ENCODE data around the gene C6orf15. TPM values are rescaled to one million over a fixed set of nuclear protein-coding genes. Genes with fewer than 3 reads are reported as not detected.
A peak's percentile ranks its signal among the peaks of the same experiment; 100 is the strongest.

The C6orf15 gene
- total and polyA plus RNA-seq, 2 donors (not counting 3 experiments of a cell fraction or from before 2014, with no cell fraction given): not detected

DNA sequence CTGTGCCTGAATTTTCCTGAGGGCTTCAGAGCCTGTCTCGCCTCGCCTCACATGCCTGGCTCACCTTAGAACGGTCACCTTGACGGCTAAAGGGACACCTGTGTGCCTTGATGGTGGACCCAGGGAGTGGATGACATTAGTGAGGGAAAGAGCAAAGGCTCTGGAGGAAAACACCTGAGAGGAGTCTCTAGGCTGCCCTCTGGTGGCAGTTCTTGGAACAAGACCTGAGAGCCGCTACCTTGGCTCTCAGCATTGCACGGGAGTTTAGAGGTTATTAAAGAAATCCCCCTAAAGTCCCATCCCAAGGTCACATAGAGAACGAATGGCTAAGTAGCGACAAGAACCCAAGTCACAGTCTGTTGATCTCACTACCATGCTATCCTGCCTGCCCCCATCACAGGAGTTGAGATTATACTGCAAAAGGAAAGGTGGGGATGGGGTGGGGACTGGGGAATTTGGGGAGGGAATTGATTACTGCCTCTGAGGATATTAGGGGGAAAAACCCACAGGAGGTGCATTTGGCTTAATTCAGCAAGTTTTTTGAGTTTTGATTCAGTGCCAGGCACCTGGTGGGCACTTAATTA, 15.8 kb upstream of the C6orf15 start:
- H3K9me1 ChIP-seq (replicated peaks; ENCODE audit: control insufficient read depth, extremely low read depth, insufficient read depth, low read length): no peaks in the 10 kb centered on the region
- H3K4me3 ChIP-seq (replicated peaks in 1 of 3; ENCODE audit: insufficient read depth in 1 of 3, low read depth in 1 of 3, low read length in 3 of 3): no peak overlapping the region
- no peaks in the 10 kb centered on the region for H3K79me2 ChIP-seq (ENCODE audit: control insufficient read depth, insufficient read depth, low read length)
- POLR2A ChIA-PET: no interaction called here
- CTCF ChIA-PET: interaction anchor here (0.7 to 10.6 kb wide), 16 partner anchors 9 to 299 kb away, joined by 3 to 71 read pairs (median 8); partner anchors contain the start of genes PSORS1C1 and VARS2
- H3K27ac ChIP-seq (ENCODE audit: insufficient read depth, low read depth, low read length): no peak overlapping the region
- FAIRE-seq: peak; percentile 94
- H3K27me3 ChIP-seq (ENCODE audit: control insufficient read depth in 2 of 2, insufficient read depth in 2 of 2, low read length in 2 of 2): peaks cover 3 to 6% of the 10 kb centered on the region in 2 experiments
- dilution Hi-C loops (cut with MboI; ENCODE audit: extremely low pct_ligation_motif_present, low sequenced_read_pairs): no loop called here
- peak; percentile 47 for DNase-seq (ENCODE audit: low read depth, low spot score)
- no peak overlapping the region for H3K4me2 ChIP-seq (ENCODE audit: insufficient read depth, low read length)
- no peaks in the 10 kb centered on the region for H3K9me3 ChIP-seq (replicated peaks; ENCODE audit: control insufficient read depth, insufficient read depth, low read length)
- H2AFZ ChIP-seq (ENCODE audit: low read depth, low read length): no peak overlapping the region
- no TSS peak for BruUV-seq (replicated peaks)
- no peak overlapping the region for H3K9ac ChIP-seq (replicated peaks; ENCODE audit: extremely low read depth, insufficient read depth, low read length)
- no peak for TF ChIP-seq POLR2AphosphoS5 (IDR thresholded peaks at IDR 0.05; ENCODE audit: insufficient read depth, low read depth, low read length)
- TF ChIP-seq, protein P1, sequence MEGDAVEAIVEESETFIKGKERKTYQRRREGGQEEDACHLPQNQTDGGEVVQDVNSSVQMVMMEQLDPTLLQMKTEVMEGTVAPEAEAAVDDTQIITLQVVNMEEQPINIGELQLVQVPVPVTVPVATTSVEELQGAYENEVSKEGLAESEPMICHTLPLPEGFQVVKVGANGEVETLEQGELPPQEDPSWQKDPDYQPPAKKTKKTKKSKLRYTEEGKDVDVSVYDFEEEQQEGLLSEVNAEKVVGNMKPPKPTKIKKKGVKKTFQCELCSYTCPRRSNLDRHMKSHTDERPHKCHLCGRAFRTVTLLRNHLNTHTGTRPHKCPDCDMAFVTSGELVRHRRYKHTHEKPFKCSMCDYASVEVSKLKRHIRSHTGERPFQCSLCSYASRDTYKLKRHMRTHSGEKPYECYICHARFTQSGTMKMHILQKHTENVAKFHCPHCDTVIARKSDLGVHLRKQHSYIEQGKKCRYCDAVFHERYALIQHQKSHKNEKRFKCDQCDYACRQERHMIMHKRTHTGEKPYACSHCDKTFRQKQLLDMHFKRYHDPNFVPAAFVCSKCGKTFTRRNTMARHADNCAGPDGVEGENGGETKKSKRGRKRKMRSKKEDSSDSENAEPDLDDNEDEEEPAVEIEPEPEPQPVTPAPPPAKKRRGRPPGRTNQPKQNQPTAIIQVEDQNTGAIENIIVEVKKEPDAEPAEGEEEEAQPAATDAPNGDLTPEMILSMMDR (IDR thresholded peaks at IDR 0.05; ENCODE audit: extremely low read depth in 1 of 2, insufficient read depth in 1 of 2, low read depth in 1 of 2, low read length in 2 of 2): peak; percentile 80 to 89
- TF ChIP-seq POLR2A (IDR thresholded peaks at IDR 0.05; ENCODE audit: low read depth, low read length): no peak
- TF ChIP-seq GATA2 (IDR thresholded peaks at IDR 0.05; ENCODE audit: insufficient read depth, insufficient read length, low read depth, low read length): no peak
- TF ChIP-seq EZH2 (IDR thresholded peaks at IDR 0.05; ENCODE audit: borderline replicate concordance, low read depth, low read length, severe bottlenecking): no peak
- no peak for TF ChIP-seq FOS (IDR thresholded peaks at IDR 0.05; ENCODE audit: borderline replicate concordance, insufficient read depth, low read length)
- no peak for TF ChIP-seq JUN (IDR thresholded peaks at IDR 0.05; ENCODE audit: borderline replicate concordance, insufficient read depth, insufficient read length, low read depth)
- H3K36me3 ChIP-seq (ENCODE audit: control insufficient read depth in 2 of 2, extremely low read depth in 1 of 2, insufficient read depth in 2 of 2, low read length in 2 of 2): no peaks in the 10 kb centered on the region
- no peaks in the 10 kb centered on the region for H4K20me1 ChIP-seq (replicated peaks; ENCODE audit: control insufficient read depth, extremely low read depth, insufficient read depth, low read length)
- intact Hi-C loops (cut with micrococcal nuclease): loop anchor here (1.0 to 5.0 kb wide), 4 partner anchors 33 to 301 kb away; no protein-coding TSS in a partner anchor
- H3K4me1 ChIP-seq (ENCODE audit: control insufficient read depth, extremely low read depth, insufficient read depth, low read length): peaks cover 23% of the 10 kb centered on the region

All from endothelial cell of umbilical vein (primary cell).